ENCODE measurements around the gene PDIA2. TPM values are rescaled to one million over a fixed set of nuclear protein-coding genes. Genes with fewer than 3 reads are reported as not detected.

Gene PDIA2
- total RNA-seq, 1 donor from 2014 or later, result not detected

GRCh38 chr16:259226-259625 lies 23.7 kb upstream of the PDIA2 start:
- DNase-seq (ENCODE audit: extremely low spot score in 2 of 2), result no peak
- H3K36me3 ChIP-seq, result peaks cover 0 to 61% of the 10 kb centered on the region in 2 donors
- no peaks in the 10 kb centered on the region for H3K4me1 ChIP-seq
- no peak overlapping the region for H3K4me3 ChIP-seq
- no peak for TF ChIP-seq CTCF (IDR thresholded peaks at IDR 0.05)
- TF ChIP-seq POLR2AphosphoS5 (IDR thresholded peaks at IDR 0.05; ENCODE audit: insufficient read depth in 1 of 2, low read depth in 1 of 2), result no peak
- no peak for TF ChIP-seq POLR2A (IDR thresholded peaks at IDR 0.05)
- no peak overlapping the region for H3K27ac ChIP-seq
- H3K9me3 ChIP-seq, result no peaks in the 10 kb centered on the region
- H3K27me3 ChIP-seq, result no peaks in the 10 kb centered on the region
- intact Hi-C loops (cut with DNase I), result no loop called here

- peaks cover 0 to 62% of the 10 kb centered on the region in 2 donors for H3K36me3 ChIP-seq
- no peak overlapping the region for H3K4me3 ChIP-seq
- intact Hi-C loops (cut with DNase I), result no loop called here
- no peak overlapping the region for H3K27ac ChIP-seq
- H3K9me3 ChIP-seq, result no peaks in the 10 kb centered on the region
- no peak for TF ChIP-seq POLR2AphosphoS5 (IDR thresholded peaks at IDR 0.05; ENCODE audit: insufficient read depth in 1 of 2, low read depth in 1 of 2)
- no peak for TF ChIP-seq POLR2A (IDR thresholded peaks at IDR 0.05)
- no peak for TF ChIP-seq CTCF (IDR thresholded peaks at IDR 0.05)
- no peaks in the 10 kb centered on the region for H3K27me3 ChIP-seq
- no peaks in the 10 kb centered on the region for H3K4me1 ChIP-seq
- DNase-seq (ENCODE audit: extremely low spot score in 2 of 2), result no peak
These were observed 23.1 kb upstream of the PDIA2 start for GRCh38 chr16:259814-260253.

- no peaks in the 10 kb centered on the region for H3K9me3 ChIP-seq
- H3K36me3 ChIP-seq, result peaks cover 0 to 59% of the 10 kb centered on the region in 2 donors
- no peak overlapping the region for H3K27ac ChIP-seq
- TF ChIP-seq POLR2AphosphoS5 (IDR thresholded peaks at IDR 0.05; ENCODE audit: insufficient read depth in 1 of 2, low read depth in 1 of 2) (no peak), POLR2A (IDR thresholded peaks at IDR 0.05) (no peak), CTCF (IDR thresholded peaks at IDR 0.05) (no peak)
- intact Hi-C loops (cut with DNase I), result no loop called here
- H3K27me3 ChIP-seq, result no peaks in the 10 kb centered on the region
- no peak for DNase-seq (ENCODE audit: extremely low spot score in 2 of 2)
- no peak overlapping the region for H3K4me3 ChIP-seq
- no peaks in the 10 kb centered on the region for H3K4me1 ChIP-seq
These were observed 22.6 kb upstream of the PDIA2 start for GRCh38 chr16:260326-260725.

GRCh38 chr16:261031-261691 lies 21.8 kb upstream of the PDIA2 start:
- TF ChIP-seq POLR2AphosphoS5 (IDR thresholded peaks at IDR 0.05; ENCODE audit: insufficient read depth in 1 of 2, low read depth in 1 of 2) (no peak), CTCF (IDR thresholded peaks at IDR 0.05) (no peak), POLR2A (IDR thresholded peaks at IDR 0.05) (no peak)
- Histone ChIP-seq H3K27me3 (no peaks in the 10 kb centered on the region), H3K27ac (no peak overlapping the region), H3K36me3 (peaks cover 0 to 51% of the 10 kb centered on the region in 2 donors), H3K4me1 (no peaks in the 10 kb centered on the region), H3K9me3 (no peaks in the 10 kb centered on the region), H3K4me3 (no peak overlapping the region)
- intact Hi-C loops (cut with DNase I), result no loop called here
- no peak for DNase-seq (ENCODE audit: extremely low spot score in 2 of 2)

GRCh38 chr16:262121-262745 lies 20.7 kb upstream of the PDIA2 start:
- DNase-seq (ENCODE audit: extremely low spot score in 2 of 2), result no peak
- no peak overlapping the region for H3K4me3 ChIP-seq
- H3K4me1 ChIP-seq, result no peaks in the 10 kb centered on the region
- no peak overlapping the region for H3K27ac ChIP-seq
- intact Hi-C loops (cut with DNase I), result no loop called here
- H3K27me3 ChIP-seq, result no peaks in the 10 kb centered on the region
- H3K9me3 ChIP-seq, result no peaks in the 10 kb centered on the region
- TF ChIP-seq POLR2AphosphoS5 (IDR thresholded peaks at IDR 0.05; ENCODE audit: insufficient read depth in 1 of 2, low read depth in 1 of 2) (no peak), CTCF (IDR thresholded peaks at IDR 0.05) (no peak), POLR2A (IDR thresholded peaks at IDR 0.05) (no peak)
- H3K36me3 ChIP-seq, result peaks cover 0 to 45% of the 10 kb centered on the region in 2 donors

Data from vagina (tissue), 2 donors.